ENCODE data around the gene AHNAK2.

- no peak for TF ChIP-seq CTCF (IDR thresholded peaks at IDR 0.05; ENCODE audit: low read length)
- no peak for TF ChIP-seq EZH2 (IDR thresholded peaks at IDR 0.05; ENCODE audit: borderline replicate concordance, low read length)
Measured at GRCh38 chr14:104977008-104977680, 1.0 kb downstream of the AHNAK2 start.
